ENCODE results near the gene COL6A1.

DNA sequence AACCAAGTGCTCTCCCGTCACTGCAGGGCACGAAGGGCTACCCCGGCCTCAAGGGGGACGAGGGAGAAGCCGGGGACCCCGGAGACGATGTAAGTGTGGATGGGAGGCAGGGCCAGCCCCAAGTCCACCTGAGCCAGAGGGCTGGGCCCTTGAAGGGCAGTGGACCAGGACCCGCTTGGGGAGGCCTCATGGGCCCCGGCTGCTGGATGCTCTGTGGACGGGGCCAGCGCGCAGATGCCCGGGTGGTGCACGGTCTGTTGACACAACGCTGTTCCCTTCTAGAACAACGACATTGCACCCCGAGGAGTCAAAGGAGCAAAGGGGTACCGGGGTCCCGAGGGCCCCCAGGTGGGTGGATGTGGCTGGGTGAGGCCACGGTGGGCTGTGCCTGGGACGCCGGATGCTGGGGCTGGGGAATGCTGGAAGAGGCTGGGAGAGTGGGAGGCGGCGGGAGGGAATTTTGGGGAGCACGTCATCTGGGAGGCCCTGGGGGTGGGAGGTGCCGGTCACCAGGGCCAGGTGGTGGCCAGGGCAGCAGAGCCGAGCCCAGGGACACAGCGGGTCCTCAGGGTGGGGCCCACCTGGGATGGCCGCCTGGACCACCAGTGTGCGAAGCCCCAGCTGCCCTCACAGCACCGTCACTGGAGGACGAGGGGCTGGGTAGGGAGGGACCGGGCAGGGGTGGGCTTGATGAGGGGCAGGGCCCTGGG lies 17.5 kb downstream of the COL6A1 start:
- TF ChIP-seq CTCF (IDR thresholded peaks at IDR 0.05; ENCODE audit: low read length) (no peak), EZH2 (IDR thresholded peaks at IDR 0.05; ENCODE audit: borderline replicate concordance, low read length) (no peak)
